Activated effector memory CD4-positive, alpha-beta T cell treated with Interleukin-2 at 50 U/mL for 16 hours (primary cell): ENCODE data around the gene FA2H.
"Not testable (repeated sequence)": the region's sequence is repeated elsewhere in the genome, so short reads cannot be mapped to it uniquely, and the experiment has no call there.

Experiments
- DNase-seq: peaks from one replicate; pipeline ENCODE4 v3.0.0-alpha.2; 2020

FA2H gene

GRCh38 chr16:74769586-74770190 lies 4.9 kb downstream of the FA2H start:
- DNase-seq: no peak

- no peak for DNase-seq
Observed at GRCh38 chr16:74768239-74768638, 6.4 kb downstream of the FA2H start.

DNA sequence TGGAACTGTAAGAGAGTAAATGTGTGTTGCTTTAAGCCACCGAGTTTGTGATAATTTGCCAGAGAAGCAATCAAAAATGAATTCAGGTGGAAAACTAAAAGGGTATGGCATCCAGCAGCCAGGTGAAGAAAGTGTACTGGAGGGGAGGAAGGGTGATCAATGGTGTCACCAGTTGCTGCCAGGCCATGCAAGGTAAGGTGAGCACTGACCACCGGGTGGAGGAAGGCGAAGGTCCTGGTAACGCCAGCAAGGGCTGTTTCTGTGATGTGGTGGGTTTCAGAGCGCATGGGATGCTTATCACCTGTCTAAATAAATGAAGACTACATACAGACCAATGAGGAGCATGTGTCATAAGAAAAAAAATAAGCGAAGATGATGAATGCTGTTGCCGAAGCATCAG lies 6.9 kb downstream of the FA2H start:
- DNase-seq: no peak

DNA sequence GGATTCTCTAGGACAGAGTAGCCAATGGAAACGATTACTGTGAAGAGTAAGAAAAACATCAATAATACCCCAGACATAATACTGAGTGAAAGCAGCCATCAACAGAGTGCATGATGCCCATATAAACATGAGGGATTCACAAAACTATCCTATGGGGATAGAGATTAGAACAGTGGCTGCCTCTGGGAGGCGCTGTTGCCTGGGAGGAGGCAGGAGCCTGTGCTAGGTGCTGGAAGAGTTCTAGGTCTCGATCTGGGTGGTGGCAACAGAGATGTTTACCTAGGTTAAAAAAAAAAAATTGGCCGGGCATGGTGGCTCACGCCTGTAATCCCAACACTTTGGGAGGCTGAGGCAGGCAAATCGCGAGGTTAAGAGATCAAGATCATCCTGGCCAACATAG lies 7.9 kb downstream of the FA2H start:
- no peak for DNase-seq

DNA sequence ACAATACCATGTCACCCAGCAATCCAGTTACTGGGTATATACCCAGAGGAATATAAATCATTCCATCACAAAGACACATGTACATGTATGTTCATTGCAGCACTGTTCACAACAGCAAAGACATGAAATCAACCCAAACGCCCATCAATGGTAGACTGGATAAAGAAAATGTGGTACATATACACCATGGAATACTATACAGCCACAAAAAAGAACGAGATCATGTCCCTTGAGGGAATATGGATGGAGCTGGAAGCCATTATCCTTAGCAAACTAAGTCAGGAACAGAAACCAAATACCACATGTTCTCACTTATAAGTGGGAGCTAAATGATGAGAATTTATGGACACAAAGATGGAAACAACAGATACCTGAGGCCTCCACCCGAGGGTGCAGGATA lies 10.4 kb downstream of the FA2H start:
- not testable (repeated sequence) for DNase-seq

- no peak for DNase-seq
Observed at GRCh38 chr16:74761665-74762064, 13.0 kb downstream of the FA2H start.

- DNase-seq: no peak
Observed at GRCh38 chr16:74760007-74760767, 14.4 kb downstream of the FA2H start.

- DNase-seq: no peak
Observed at GRCh38 chr16:74759564-74759963, 15.1 kb downstream of the FA2H start.

GRCh38 chr16:74758801-74759200 lies 15.8 kb downstream of the FA2H start:
- no peak for DNase-seq

DNA sequence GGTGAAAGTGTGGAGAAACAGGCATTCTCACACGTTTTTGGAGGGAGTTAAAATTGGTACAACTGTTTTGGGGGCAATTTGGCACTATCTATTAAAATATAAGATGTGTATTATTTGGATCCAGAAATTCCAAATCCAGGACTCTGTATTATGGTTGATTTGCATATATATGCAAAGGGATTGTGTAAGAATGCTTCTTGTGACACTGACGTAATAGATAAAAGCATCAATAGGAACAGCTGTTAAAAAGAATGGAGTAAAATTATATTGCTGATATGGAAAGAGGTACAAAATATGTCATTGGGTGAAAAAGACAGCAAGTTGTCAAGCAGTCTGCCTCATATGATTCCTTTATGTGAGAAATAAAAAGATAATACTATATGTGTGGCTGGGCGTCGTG lies 17.3 kb downstream of the FA2H start:
- DNase-seq: no peak

DNA sequence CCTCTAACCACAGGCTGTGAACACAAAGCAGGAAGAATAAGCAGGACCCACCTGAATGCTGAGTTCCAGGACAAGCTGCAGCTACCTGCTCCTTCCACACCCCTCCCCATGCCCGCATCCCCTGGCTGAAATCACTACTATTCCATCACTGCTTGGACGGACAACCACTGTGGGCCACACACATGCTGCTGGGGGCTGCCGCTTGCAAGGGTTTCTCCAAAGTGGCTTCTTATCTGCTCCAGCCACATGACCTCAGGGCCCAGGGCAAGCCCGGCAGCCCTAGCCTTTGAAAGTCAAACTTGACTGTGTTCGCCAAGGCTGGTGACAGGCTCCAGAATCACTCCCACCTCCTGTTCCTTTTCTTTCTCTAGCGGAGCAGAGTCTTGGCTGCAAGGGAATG lies 18.4 kb downstream of the FA2H start:
- no peak for DNase-seq

- DNase-seq: no peak
Observed at GRCh38 chr16:74753180-74753579, 21.4 kb downstream of the FA2H start.

- no peak for DNase-seq
Observed at GRCh38 chr16:74752756-74753155, 21.9 kb downstream of the FA2H start.

- no peak for DNase-seq
Observed at GRCh38 chr16:74752258-74752657, 22.4 kb downstream of the FA2H start.

GRCh38 chr16:74751658-74752057 lies 23.0 kb downstream of the FA2H start:
- no peak for DNase-seq

DNA sequence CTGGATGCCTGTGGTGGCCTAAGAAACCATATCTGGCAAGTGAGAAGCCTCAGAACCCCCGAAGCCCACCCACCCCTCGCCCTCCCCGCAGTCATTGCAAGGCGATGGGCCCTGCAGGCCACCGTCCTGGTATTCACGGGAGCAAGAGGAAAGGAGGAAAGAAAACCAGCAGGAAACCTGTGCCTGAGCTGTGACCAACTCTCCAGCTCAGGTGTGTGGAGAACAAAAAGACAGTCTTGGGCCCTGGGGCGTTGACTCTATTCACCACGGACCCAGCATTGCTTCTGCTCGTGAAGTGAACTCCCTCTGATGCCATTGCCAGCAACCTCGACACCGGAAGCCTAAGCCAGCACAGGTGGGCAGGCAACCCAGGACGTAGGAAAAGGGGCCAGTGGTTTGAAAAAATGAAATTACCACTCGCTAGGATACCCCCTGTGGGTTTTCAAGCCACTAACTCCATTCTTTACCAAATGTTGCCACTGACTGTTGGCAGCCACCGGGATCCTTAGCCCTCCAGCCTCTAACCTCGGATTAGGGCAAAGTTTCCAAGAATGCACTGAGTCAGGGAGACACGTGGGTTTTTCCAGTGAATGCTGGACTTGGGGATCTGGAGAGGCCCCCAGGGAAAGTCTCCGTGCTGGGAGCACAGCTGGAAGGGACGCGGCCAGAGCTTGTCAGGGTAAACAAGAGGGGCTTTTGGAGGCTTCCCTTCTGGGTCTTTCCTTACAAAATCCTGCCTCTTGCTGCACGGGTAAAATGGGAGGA lies 25.1 kb downstream of the FA2H start:
- DNase-seq: no peak

DNA sequence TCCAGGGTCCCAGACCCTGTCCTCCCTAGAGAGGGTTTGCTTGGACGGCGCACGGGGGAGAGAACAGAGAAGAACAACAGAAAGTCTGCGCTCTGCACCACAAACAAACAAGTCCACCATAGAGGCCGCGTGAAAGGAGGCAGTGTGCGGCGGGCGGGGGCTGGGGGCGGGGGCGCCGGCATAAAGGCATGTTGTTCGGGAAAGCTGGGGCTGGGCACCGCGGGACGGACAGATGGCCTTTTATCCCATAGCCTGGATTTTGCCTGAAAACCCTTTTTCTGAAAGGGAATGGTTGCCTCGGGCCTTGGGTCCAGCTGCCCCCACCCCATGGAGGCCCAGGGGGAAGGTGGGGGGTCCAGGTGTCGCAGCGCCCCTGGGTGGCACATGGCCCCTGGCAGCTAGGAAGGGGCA lies 26.0 kb downstream of the FA2H start:
- no peak for DNase-seq

DNA sequence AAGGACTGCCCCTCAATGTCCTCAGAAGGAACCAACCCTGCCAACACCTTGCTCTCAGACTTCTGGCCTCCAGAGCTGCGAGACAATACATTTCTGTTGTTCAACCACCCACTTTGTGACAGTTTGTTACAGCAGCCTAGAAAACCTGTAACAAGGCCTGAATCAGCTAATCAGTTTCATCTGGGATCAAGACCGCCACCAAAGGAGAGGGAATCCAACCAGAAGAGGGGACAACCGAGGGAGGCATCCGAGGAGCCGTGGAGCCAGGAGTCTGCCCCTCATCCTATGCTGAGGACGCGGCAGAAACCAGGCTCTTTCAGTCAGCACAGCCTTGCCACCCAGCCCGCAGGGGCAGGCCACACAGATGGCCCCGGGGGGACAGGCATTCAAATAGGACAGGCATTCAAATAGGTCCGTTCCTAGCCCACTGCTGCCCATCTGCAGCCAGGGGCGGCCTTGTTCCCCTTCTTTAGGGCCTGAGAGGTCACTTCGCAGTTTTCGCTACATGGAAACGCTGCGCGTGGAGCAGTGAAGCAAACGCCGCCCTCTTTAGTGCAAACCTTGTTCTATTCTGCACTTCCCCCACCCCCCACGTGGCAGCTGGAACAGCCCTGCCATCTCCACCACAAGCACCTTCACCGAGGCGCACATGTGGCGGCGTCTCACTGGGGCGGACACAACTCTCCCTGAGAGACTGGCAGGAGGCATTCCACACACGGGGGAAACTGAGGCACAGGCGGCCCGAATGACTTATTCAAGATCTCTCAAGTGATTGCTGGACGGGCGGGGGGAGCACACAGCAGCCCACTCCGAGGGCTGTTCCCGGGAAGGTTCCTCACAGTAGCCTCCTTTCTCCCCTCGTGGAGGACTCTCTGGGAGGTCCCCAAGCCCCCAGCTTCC lies 26.7 kb downstream of the FA2H start:
- DNase-seq: no peak

DNA sequence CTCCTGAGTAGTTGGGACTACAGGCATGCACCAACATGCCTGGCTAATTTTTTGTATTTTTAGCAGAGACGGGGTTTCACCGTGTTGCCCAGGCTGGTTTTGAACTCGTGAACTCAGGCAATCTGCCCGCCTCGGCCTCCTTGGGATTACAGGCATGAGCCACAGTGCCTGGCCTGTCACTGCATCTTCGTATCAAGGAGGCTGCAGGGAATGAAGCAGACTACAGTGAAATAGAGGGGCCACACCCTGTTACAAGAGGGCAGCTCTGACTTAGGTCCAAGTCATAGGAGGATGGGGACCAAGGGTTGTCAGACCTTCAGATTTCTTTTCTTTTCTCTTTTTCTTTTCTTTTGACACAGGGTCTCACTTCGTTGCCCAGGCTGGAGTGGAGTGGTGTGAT lies 28.7 kb downstream of the FA2H start:
- no peak for DNase-seq

DNA sequence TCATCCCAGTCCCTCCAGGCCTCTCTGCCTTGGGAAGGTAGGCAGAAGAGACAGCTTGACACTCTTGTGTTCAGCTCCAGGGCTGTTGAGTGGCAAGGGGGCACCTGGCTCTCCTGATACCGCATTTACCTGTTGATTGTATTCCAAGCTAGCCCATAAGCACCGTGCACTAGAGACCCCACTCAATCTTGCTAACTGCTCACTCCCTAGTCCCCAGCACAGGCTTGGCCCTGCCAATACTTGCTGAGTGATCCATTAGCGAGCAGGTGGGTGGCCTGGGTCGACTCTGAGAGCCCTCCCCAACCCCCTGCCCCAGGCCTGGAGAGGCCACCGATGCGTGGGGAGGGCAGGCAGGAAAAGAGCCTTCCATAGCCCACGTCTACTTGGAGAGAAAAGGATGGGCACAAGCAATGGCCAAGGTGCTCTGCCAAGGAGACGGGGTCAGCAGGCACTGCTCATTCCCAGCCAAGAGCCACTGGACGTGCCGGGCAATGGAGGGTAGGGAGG lies 29.5 kb downstream of the FA2H start:
- no peak for DNase-seq

DNA sequence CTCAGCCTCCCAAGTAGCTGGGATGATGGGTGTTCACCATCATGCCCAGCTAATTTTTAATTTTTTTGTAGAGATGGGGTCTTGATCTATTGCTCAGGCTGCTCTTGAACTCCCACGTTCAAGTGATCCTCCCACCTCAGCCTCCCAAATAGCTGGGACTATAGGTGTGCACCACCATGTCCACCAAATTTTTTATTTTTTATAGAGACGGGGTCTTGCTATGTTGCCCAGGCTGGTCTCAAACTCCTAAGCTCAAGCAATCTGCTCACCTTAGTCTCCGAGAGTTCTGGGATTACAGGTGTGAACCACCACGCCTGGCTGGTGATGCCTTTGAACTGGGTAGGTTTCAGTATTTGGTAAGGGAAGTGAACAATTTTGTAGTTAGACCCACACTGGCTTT lies 30.1 kb downstream of the FA2H start:
- DNase-seq: no peak

DNA sequence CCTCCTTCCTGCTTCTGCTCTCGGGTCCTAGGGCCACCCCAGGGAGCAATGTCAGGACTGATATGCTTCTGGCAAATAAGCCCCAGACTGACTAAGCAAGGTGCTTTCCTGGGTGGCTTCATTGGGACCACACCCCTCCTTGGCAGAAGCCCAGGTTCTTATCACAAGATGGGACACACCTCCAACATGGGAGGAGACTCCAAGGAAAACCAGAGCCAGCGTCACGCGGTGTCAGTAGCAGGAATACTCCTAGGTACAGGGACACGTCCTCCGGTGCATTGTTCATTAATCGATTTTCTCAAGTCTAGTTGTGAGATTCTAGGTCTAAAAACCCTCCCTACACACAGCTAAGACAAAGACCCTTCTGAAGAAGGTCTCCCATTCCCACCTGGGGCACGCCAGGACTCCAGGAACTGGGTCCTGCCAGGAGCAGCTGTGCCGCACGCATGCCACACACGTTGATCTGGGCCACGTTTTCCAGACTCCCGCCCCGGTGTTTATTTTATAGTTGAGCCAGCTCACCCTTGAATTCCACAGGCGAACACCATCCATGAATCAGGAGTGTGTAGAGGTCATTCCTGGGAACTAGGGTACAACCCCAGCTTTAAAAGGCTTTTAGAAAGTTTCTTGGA lies 30.8 kb downstream of the FA2H start:
- no peak for DNase-seq
